Tibial nerve (tissue), 3 donors: ENCODE results near the gene GUCY1B1.

Experiments used
- CTCF ChIP-seq, 5 experiments: fragments of 200-600 bp in 3 of 5; fragments of 450-650 bp in 2 of 5; sonication (generic) in 3 of 5; IDR thresholded peaks; one replicate each; pipeline ENCODE4 v1.5.1; 2016 to 2019; ENCODE audit warnings: antibody characterized with exemption in 5 of 5, mild to moderate bottlenecking in 3 of 5, moderate library complexity in 2 of 5
- POLR2A ChIP-seq, 2 donors: fragments of 450-650 bp; IDR thresholded peaks; one replicate each; pipeline ENCODE4 v1.6.1; 2017; ENCODE audit warnings: antibody characterized with exemption in 2 of 2, mild to moderate bottlenecking in 2 of 2, moderate library complexity in 2 of 2

- no peak for TF ChIP-seq CTCF (IDR thresholded peaks at IDR 0.05)
- no peak for TF ChIP-seq POLR2A (IDR thresholded peaks at IDR 0.05)
Measured at GRCh38 chr4:155854582-155855226, 95.9 kb downstream of the GUCY1B1 start.
